Measurements from ENCODE around the gene TMC2.

Gene TMC2

GRCh38 chr20:2527762-2528161 lies 8.6 kb upstream of the TMC2 start:
- no peak for DNase-seq

DNA sequence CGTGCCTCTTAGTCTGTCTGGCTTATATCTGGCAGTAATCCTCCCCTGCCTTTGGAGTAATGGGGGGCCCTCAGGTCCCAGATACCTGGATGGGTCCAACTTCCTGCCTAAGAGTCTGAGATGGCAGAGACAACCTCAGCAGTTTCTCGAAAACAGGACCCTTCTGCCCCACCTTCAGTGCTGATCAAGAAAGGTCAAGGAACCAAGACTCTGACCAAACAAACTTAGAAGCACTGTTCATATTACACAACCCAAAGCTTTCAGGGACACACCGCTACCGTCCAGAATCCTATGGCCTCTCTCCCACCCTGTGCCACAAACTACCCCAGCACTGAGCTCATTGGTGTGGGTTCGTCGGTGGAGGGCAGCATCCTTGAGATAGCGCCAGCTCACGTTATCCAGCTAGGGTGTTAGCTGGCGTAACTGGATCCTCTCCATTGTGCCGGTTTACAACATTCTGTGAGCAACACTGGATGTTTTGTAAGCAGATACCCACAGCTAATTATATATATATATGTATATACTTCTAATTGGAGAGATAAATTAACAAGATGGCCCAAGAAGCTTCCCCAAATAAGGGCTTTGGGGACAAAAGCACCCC lies 7.6 kb upstream of the TMC2 start:
- no peak for DNase-seq

- no peak for DNase-seq
Measured at GRCh38 chr20:2533118-2533517, 3.3 kb upstream of the TMC2 start.

- DNase-seq: no peak
Measured at GRCh38 chr20:2535711-2536559, 438 bp upstream of the TMC2 start.

DNA sequence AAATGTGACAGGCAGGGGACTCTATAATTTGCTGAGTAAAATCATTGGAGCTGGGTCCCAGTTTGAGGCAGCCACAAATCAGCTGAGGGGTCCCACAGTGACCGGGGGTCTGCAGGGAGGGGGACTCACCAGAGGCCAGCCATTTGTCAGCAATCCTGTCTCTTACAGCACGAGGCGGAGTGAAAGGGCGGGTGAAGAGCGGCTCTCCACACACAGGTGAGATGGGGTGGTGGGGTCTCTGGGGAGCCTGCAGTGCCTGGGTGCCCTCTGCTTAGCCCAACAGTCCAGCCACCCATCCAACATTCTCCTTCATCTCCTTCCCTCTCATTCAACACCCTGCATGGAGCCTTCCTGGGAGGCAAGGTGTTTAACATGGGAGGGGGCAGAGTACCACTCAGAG lies 728 bp downstream of the TMC2 start:
- DNase-seq: no peak

- DNase-seq: no peak
Measured at GRCh38 chr20:2538356-2538755, 2.0 kb downstream of the TMC2 start.

GRCh38 chr20:2538931-2539720 lies 2.8 kb downstream of the TMC2 start:
- no peak for DNase-seq

GRCh38 chr20:2541940-2542339 lies 5.6 kb downstream of the TMC2 start:
- no peak for DNase-seq

DNA sequence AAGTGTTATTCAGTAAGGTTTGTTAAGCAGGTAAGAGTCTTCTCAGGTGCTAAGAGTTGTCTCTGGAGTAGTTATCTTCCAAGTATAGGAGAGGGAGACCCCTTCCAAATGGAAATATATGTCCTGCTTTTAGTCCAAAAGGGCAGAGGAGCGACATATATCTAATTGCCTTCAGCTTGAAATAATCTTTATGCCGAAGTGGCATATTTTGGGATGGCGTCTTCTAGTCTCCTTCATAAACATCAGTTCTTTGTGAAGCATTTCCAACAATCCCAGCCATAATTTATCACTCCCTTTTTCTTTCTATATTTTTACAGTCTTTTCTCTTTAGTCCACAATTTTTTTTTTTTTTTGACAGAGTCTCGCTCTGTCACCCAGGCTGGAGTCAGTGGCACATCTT lies 6.0 kb downstream of the TMC2 start:
- DNase-seq: no peak

GRCh38 chr20:2544211-2544610 lies 7.8 kb downstream of the TMC2 start:
- DNase-seq: no peak

DNA sequence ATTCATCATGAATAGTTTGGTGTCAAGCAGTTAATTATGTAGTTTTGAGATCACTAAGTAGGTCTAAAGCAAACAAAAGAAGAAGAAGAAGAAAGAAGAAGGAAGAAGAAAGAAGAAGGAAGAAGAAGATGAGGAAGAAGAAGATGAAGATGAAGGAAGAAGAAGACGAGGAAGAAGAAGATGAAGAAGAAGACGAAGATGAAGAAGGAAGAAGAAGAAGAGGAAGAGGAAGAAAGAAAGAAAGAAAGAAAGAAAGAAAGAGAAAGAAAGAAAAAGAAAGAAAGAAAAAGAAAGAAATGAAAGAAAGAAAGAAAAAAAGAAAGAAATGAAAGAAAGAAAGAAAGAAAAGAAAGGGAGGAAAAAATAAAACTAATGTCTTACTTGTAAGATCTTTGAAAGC lies 9.2 kb downstream of the TMC2 start:
- DNase-seq: no peak

- DNase-seq: no peak
Measured at GRCh38 chr20:2557873-2558580, 21.7 kb downstream of the TMC2 start.

DNA sequence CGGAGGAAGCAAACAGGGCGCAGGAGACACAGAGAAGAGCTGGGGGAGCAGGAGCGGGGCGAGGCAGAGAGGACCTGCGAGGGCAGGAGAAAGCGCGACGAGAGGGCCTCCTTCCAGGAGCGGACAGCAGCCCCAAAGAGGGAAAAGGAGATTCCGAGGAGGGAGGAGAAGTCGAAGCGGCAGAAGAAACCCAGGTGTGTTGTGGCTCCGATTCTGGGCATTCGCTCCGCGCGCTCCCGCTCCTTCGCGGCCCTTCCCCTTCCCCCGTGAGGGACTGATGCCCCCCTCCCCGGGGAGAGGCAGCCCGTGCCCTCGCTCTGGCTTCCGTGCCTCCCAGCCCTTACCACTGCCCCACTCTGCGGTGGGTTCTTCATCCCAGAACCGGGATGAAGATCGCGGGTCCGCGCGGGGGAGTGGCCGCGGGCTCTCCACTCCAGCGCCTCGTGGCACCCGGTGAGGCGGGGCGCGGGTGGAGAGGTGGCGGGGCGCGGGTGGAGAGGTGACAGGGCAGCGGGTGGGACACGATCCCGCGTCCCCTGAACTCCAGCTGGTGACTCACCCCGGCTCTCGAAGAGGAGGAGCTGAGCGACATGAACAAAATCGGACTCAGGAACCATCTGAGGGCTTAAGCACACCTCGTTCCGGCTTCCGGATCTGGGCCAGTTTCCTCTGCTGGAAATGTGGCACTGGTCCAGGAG lies 22.4 kb downstream of the TMC2 start:
- DNase-seq: no peak

- no peak for DNase-seq
Measured at GRCh38 chr20:2559279-2559626, 22.9 kb downstream of the TMC2 start.

DNA sequence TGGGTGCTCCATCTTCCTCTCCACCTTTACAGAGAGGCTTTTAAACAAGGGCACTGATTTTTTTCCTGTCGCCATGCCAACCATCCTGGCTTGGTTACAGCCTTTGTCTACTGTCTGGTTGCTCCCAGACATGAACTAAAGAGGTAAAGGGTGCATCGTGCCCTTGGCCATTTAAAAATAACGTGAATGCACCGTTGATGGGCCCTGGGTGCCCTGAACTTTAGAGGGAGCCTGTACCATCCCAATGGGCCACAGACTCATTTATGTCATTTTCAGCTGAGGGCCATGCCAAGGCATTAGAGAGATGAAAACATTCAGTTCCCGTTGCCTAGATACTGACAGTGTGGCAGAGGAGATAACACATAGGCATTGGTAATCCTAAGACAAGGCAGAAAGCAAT lies 23.3 kb downstream of the TMC2 start:
- DNase-seq: no peak

- DNase-seq: no peak
Measured at GRCh38 chr20:2563116-2563515, 26.7 kb downstream of the TMC2 start.

- DNase-seq: no peak
Measured at GRCh38 chr20:2564406-2564805, 28.0 kb downstream of the TMC2 start.

DNA sequence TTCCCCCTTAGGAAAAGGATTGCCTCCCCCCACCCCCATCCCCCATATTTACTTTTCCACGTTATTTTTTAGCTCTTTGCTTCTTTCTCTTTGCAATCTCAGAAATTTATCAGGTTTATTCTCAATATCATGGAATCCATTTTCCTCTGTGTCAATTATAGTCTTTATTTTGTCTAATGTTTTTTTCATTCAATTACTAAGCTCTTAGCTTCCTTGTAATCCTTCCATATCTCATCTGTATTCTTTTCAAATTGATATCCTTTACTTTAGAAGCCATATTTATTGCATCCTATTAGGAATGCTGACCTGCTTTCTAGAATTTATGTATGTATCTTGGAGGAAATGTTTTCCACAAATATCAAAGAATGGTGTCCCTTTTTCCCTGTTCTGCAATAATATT lies 39.3 kb downstream of the TMC2 start:
- no peak for DNase-seq

DNA sequence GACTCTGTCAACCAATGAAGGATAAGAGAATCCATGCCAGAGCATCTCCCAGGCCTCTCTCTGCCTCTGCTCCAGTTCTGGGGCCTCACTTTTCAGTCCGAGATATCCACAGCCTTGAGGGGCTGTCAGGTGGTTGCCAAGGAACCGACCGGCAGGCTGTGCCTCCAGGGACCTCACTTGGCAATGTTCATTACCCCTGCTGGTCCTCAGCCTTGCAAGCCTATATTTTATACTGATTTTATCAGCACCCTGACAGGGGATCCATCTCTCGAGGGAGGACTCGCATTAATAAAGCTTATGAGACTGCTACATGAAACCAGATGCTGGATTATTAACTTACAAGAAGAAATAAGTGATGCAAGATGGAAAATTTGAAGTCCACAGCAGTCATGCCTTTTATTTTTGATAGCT lies 39.9 kb downstream of the TMC2 start:
- no peak for DNase-seq

DNA sequence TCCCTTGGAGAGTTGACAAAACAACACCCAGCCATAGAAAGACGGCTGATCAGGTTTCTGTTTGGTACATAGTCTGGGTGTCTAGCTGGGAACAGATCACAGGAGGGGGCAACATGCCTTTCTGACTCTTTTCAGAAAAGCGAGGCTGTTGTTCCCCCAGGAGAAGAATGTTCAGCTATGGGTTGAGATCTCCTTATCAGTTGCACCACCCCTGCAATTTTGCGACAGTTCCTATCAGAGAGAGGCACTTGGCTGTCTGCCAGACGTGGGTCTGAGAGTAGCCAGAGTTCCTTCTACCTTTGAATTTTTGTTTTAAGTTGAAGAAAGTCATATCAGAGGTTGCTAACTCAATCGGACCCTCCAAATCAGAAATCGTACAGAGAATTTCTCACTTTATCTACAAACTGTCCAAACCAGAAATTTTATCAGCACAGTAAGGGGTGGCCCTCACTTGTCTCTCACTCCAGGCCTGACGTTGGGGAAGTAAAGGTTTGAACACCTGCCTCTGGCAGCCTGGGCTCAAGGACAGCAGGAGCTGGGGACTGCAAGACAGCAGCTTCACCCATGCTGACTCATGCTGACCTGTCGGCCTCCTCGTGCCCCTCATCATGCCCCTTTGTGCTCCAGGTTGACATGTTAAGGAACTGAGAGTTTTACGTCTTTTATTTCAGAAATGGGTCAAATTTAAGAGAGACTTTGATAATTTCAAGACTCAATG lies 42.3 kb downstream of the TMC2 start:
- no peak for DNase-seq

DNA sequence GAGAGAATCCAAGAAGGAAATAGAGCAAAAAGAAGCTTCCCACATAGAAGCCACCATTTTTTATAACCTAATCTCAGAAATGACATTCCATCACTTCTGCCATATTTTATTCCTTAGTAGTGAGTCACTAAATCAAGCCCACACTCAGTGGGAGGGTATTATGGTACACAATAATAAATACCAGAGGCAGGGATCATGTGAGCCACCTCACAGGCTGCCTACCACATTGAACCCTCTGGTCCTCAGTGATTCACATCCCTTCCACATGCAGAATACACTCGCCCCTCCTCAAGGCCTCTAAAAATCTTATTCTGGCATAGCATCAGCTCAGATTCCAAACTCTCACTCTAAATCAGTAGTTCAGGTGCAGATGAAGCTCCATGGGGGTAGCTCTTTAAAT lies 49.4 kb downstream of the TMC2 start:
- DNase-seq: no peak

- no peak for DNase-seq
Measured at GRCh38 chr20:2593756-2594155, 57.4 kb downstream of the TMC2 start.

All from stimulated activated CD8-positive, alpha-beta memory T cell treated with anti-CD3 and anti-CD28 coated beads, Interleukin-4, amount 100 ng/mL, for 48 hours (primary cell).